GM21717 (cell line): Measurements from ENCODE around the gene FAM78B.

Source experiments
- ATAC-seq: cut with Tn5 transposase; IDR thresholded peaks from one replicate; pipeline ENCODE4 v1.9.1; 2021; ENCODE audit warnings: mild to moderate bottlenecking, moderate library complexity; ENCODE audit not compliant: unreplicated experiment

Gene FAM78B

GRCh38 chr1:166079276-166079675 is 87.5 kb downstream of the FAM78B start:
- ATAC-seq: no peak

- ATAC-seq: no peak
These were observed 93.3 kb downstream of the FAM78B start for GRCh38 chr1:166073489-166073888.

- ATAC-seq: no peak
These were observed 97.4 kb downstream of the FAM78B start for GRCh38 chr1:166069390-166069789.

GRCh38 chr1:166066107-166066506 is 100.7 kb downstream of the FAM78B start:
- no peak for ATAC-seq

- ATAC-seq: no peak
These were observed 101.8 kb downstream of the FAM78B start for GRCh38 chr1:166064951-166065350.

GRCh38 chr1:166064313-166064926 is 102.4 kb downstream of the FAM78B start:
- ATAC-seq: no peak

- no peak for ATAC-seq
These were observed 103.1 kb downstream of the FAM78B start for GRCh38 chr1:166063701-166064100.

GRCh38 chr1:166062421-166063070 is 104.3 kb downstream of the FAM78B start:
- no peak for ATAC-seq

GRCh38 chr1:166057650-166058049 is 109.2 kb downstream of the FAM78B start:
- ATAC-seq: no peak

GRCh38 chr1:166053395-166053794 is 113.4 kb downstream of the FAM78B start:
- ATAC-seq: no peak

GRCh38 chr1:166040202-166040997 is 126.4 kb downstream of the FAM78B start:
- no peak for ATAC-seq

- no peak for ATAC-seq
These were observed 127.2 kb downstream of the FAM78B start for GRCh38 chr1:166039436-166040201.

- ATAC-seq: no peak
These were observed 130.7 kb downstream of the FAM78B start for GRCh38 chr1:166036092-166036491.

GRCh38 chr1:166032572-166033371 is 134.0 kb downstream of the FAM78B start:
- no peak for ATAC-seq

GRCh38 chr1:166031932-166032571 is 134.7 kb downstream of the FAM78B start:
- ATAC-seq: no peak

- no peak for ATAC-seq
These were observed 137.4 kb downstream of the FAM78B start for GRCh38 chr1:166029196-166029945.

GRCh38 chr1:166026555-166026954 is 140.2 kb downstream of the FAM78B start:
- ATAC-seq: no peak

GRCh38 chr1:166026143-166026542 is 140.7 kb downstream of the FAM78B start:
- no peak for ATAC-seq

GRCh38 chr1:166020210-166020609 is 146.6 kb downstream of the FAM78B start:
- ATAC-seq: no peak
